Stimulated activated CD8-positive, alpha-beta memory T cell treated with anti-CD3 and anti-CD28 coated beads, Interleukin-7, amount 100 ng/mL, for 24 hours (primary cell): ENCODE results near the gene GLOD5.

Experiments
- DNase-seq: peaks from one replicate; pipeline ENCODE4 v3.0.0-alpha.2; 2020; ENCODE audit warnings: low read depth

The GLOD5 gene

DNA sequence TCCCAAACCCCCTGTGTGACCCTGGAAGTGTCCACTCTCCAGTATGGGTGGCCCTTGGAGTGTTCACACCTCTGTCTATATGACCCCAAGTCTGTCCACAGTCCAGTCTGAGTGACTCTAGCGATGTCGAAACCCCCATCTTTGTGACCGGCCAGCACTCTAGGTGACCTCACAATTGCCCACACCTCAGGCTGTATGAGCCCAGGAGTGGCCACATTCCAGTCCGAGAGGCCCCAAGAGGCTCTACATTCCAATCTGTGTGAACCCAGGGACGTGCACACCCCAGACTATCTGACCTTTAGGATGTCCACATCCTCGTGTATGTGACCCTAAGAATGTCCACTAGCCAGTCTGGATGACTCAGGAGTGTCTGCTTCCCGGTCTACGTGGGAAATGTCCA is 7.3 kb upstream of the GLOD5 start:
- no peak for DNase-seq

DNA sequence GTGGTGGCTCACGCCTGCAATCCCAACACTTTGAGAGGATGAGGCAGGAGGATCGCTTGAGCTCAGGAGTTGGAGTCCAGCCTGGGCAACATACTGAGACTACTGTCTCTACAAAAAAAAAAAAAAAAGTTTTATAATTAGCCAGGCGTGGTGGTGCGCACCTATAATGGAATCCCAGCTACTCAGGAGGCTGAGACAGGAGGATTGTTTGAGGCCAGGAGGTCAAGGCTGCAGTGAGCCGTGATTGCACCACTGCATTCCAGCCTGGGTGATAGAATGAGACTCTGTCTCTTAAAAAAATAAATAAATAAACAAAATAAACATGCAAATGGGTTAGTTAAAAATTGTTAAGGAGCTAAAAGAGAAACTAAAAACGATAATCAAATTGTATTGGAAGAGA is 7.7 kb downstream of the GLOD5 start:
- DNase-seq, result no peak

- no peak for DNase-seq
These were observed 8.7 kb downstream of the GLOD5 start for GRCh38 chrX:48770296-48770695.

GRCh38 chrX:48772602-48773001 is 11.1 kb downstream of the GLOD5 start:
- no peak for DNase-seq

DNA sequence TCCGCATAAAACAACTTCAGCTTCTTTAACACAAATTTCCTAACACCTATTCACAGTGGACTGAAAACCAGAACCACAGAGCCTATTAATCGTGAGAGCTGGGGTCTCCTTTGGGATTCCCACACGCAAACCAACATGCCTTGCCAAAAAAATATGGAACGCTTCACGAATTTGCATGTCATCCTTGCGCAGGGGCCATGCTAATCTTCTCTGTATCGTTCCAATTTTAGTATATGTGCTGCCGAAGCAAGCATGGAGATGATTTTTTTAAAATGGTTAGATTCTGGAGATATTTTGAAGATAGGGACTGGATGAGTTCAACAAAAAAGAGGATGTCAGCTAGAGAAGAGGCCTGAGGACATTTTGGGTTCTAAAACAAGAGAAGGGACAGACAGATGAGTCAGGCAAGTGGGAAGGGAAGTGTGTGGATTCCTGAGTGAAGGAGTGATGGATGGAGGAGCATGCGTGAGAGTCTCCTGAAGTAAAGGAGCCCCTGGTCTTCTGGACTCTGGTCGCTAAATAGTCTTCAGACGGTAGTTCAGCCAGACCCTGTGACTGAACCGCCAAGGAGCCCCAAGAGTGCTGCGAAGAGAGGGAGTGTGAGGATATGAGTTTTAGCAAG is 15.4 kb downstream of the GLOD5 start:
- no peak for DNase-seq

- no peak for DNase-seq
These were observed 17.9 kb downstream of the GLOD5 start for GRCh38 chrX:48779399-48779798.

DNA sequence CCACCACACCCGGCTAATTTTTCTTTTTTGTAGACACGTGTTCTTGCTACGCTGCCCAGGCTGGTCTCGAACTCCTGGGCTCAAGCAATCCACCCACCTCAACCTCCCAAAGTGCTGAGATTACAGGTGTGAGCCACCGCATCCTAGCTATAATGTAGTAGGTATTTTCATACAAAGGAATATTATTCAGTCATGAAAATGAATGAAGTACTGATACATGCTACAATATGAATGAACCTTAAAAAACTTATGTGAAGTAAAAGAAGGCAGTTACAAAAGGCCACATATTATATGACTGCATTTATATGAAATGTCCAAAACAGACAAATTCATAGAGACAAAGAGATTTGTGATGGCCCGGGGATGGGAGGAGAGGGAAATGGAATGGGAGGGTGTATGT is 20.2 kb downstream of the GLOD5 start:
- no peak for DNase-seq

- DNase-seq, result no peak
These were observed 20.7 kb downstream of the GLOD5 start for GRCh38 chrX:48782216-48782615.

DNA sequence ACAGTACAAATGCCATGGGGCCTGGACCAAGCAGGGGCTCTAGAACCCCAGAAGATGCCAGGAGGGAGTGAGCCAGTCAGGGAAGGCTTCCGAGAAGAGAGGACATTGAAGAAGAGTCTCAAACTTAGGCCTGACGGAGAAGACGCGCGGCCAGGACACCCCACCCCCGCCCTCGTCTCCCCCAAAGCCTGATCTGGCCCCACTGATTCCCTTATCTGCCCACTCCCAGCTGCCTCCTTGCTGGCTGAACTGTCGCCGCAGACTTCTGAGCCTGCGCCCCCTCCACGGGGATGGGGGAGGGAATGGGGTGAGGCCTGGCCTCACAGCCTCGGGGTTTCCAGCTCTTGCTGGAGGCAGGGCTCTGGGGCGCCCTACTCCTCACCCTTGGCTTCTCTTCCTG is 21.2 kb downstream of the GLOD5 start:
- no peak for DNase-seq

- no peak for DNase-seq
These were observed 23.2 kb downstream of the GLOD5 start for GRCh38 chrX:48784726-48785125.

- DNase-seq, result no peak
These were observed 23.6 kb downstream of the GLOD5 start for GRCh38 chrX:48785186-48785539.

DNA sequence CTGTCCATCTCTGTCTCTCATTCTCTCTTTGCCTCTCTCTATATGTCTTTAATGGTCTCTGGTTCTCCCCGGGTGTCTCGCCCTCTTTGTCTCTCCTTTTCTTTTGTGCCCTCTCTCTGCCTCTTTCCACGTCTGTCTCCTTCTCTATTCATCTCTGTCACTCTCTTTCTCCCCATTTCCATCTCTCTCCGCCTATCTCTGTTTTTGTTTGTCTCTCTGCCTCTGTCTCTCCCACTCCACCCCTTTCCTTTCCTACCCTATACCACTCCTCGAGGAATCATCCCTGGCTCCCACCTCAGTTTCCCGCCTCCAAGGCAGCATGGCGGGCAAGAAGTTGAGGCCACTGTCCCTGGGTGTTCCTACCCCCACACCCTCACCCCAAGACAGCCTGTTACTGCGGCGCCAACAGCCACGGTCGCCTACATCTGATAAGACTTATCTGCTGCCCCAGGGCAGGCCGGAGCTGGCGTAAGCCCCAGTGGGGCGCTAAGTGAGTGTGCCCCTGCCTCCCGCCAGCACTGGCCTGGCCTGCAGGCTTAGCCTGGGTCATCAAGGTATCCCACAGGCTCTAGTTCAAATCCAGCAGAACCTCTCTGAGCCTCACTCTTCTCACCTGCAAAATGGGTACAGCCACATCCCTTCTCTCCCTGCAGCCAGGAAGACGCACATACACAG is 24.1 kb downstream of the GLOD5 start:
- no peak for DNase-seq

DNA sequence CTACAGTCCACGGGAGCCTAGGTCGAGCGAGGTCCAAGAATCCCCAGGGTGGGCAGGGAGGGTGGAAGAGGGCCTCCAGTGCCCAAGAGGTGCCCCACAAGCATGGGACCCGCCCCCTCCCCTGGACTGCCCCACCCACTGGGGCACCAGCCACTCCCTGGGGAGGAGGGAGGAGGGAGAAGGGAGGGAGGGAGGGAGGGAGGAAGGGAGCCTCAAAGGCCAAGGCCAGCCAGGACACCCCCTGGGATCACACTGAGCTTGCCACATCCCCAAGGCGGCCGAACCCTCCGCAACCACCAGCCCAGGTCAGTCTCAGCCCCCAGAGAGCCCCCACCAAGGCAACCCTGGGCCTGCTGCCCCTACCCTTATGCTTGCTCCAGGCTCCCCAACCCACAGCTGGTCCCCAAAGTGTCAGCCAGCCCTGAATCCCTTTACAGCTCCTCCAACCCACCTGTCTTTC is 24.8 kb downstream of the GLOD5 start, which contains the start of gene GATA1:
Gene GATA1, plus strand, starts transcription at position 250 of the 460 bp plus-strand sequence. CDS start 4,520 bp downstream, outside the sequence.
- DNase-seq, result no peak

DNA sequence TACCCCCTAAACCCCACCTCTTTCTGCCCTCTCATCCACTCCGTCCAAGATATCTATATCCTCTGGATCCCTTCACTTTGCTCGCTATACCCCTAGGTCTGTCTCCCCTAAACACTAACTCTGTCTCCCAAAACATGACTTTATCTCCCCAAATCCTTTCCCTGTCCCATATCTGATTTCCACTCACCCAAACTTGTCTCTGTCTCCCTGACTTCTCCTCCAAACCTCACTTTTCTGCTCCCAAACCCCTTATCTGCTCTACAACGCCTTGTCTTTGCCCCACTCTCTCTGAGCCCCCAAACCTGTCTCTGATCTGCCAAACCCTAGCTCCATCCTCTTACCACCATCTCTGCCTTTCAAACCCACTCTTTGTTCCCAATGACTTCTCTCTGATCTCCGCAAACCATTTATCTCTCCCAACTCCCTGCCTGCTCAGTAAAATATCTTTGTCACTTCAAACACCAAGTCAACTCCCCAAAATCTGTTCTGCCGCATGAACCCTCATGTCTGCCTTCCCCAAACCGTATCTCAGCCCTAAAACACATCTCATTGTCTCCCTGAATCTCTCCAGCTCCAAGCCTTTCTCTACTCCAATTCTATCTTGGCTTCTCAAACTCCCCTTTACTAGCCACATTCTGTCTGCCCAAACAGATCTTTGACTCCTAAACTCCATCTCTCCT is 25.4 kb downstream of the GLOD5 start:
- DNase-seq, result no peak

DNA sequence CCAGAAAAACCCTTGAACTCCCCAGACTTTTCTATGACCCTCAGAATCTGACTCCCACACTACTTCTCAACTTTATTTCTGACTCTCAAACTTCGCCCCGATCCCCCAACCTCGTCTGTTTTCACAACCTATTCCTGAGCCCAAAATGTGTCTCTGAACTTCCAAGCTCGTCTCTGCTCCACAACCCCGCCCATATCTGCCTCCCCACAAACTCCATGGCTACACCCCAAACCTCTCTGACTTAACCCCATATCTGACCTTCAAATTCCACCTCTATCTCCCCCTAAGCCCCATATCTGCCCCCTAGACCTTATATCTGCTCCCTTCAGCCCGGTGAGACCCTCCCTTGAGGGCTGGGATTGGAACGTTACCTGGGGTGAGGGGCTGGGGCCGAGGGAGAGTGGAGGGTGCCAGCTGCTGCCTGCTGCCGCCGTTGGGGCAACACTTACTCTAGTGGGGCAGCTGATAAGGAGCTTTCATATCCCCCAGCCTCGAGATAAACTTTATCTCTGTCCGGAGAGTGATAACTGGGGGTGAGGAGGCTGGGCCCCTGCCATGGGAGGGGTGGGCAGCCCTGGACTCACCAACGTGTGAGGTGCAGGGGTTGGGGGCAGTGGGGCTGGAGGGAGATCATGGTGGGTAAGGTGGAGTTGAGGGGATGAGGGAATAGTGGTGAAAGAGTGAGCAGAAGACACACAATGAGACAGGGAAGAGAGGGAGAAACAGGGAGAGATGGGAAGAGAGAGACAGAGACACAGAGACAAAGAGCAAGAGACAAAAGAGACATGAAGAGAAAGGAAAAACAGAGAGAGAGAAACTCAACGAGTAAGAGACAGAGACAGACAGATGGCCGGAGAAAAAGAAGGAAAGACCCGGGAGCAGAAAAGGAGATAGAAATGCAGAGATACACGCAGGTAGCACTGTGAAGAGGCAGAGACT is 26.2 kb downstream of the GLOD5 start:
- DNase-seq, result no peak

DNA sequence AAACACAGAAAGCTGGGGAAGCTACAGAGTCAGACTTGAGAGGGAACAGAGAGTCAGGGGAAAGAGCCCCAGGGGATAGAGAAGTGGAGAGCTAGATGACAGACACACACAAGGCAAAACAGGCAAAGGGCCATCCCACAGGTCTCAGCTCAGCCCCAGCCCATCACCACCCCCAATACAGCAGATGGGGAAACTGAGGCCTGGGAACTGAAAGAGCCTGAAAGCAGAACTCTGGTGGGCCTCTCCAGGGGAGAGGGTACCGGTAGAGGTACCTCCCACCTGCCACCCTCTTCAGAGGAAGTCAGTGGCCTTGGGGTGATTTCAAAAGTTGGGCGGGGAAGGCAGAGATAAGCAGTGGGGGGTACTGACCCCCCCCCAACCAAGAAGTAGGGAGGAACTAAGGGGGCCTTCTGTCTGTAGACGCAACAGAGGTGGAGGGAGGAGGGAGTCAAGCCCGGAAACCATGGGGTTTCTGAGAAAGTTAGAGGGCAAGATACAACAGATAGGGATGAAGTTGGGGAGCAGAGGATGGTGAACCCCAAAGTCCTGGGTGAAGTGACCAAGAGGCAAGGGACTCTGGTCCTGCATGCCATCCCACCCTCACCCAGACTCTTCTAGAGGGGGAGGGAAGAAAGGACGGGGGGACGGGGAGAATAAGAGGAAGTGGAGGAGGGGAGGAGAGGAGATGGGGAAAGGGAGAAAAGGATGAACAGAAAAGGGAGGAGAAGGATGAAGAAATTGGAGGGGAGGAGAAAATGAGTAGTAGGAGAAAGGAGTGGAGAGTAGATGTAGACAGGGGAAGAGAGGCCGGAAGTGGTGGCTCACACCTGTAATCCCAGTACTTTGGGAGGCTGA is 28.0 kb downstream of the GLOD5 start:
- no peak for DNase-seq

DNA sequence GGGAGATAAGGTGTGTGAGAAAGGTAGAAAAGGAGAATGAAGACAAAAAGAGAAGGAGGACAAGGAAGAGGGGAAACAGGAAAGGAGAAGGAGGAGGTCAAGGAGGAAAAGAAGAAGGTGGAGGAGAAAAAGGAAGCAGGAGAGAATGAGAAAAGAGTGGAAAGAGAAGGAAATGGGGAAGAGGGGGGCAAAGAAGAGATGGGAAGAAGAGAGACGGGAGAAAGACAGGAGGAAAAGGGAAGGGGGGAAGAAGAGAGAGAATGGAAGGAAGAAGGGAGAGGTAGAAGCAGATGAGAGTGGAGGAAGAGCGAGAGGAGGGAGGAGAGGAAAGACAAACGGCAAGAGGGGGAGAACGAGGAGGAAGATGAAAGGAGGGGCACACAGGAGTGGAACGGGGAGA is 28.9 kb downstream of the GLOD5 start:
- no peak for DNase-seq

DNA sequence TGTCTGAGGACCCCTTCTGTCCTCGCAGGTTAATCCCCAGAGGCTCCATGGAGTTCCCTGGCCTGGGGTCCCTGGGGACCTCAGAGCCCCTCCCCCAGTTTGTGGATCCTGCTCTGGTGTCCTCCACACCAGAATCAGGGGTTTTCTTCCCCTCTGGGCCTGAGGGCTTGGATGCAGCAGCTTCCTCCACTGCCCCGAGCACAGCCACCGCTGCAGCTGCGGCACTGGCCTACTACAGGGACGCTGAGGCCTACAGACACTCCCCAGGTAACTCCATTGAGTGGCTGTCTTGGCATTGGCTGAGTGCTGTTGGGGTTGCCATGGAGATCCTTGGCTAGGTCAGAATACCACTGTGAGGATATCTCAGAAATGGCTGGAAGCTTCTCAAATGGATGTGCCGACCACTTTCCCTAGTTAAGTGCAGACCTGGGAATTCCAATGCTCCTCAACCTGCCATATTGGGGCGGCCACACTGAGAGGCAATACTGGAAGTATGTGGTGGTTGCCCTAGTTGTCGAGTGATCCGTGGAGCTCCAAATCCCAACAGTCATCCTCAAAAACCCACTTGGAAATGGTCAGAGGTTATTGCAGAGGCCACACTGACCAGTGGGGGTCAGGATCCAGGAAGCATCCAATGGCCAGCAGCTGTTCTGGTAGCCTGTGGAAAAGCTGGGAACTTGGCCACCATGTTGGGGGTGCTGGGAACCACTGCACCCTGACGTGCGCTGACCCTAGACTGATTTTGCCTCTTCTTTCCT is 29.7 kb downstream of the GLOD5 start:
- no peak for DNase-seq

- no peak for DNase-seq
These were observed 30.7 kb downstream of the GLOD5 start for GRCh38 chrX:48792219-48792618.

- no peak for DNase-seq
These were observed 32.4 kb downstream of the GLOD5 start for GRCh38 chrX:48793935-48794334.
